ENCODE data around the gene TXNRD3.

- TF ChIP-seq CTCF (IDR thresholded peaks at IDR 0.05; ENCODE audit: insufficient read depth, low read depth, low read length) (no peak), EZH2 (IDR thresholded peaks at IDR 0.05; ENCODE audit: insufficient read depth, low read length) (no peak)
These were observed 48.9 kb downstream of the TXNRD3 start for GRCh38 chr3:126606001-126606400.
